SK-N-SH treated with all-trans-retinoic acid at 6 μM for 48 hours (cell line): ENCODE measurements around the gene MAPK9.
A peak's percentile ranks its signal among the peaks of the same experiment; 100 is the strongest.

ENCODE experiments used
- ATAC-seq: fragments of 200-7000 bp; cut with Tn5 transposase; 3 replicates; pipeline ENCODE4 v1.9.1; 2020; ENCODE audit warnings: mild to moderate bottlenecking, moderate library complexity
- ARNTL ChIP-seq: fragments of 450-650 bp; formaldehyde crosslinking; IDR thresholded peaks from 2 replicates; pipeline ENCODE4 v1.5.0; 2020; ENCODE audit warnings: low read depth, mild to moderate bottlenecking, moderate library complexity, borderline replicate concordance
- BACH2 ChIP-seq: fragments of 250-450 bp; sonication (Bioruptor Pico); IDR thresholded peaks from 2 replicates; pipeline ENCODE4 v1.9.0; 2021; ENCODE audit warnings: mild to moderate bottlenecking, borderline replicate concordance
- ESRRG ChIP-seq: fragments of 250-450 bp; sonication (Bioruptor Pico); IDR thresholded peaks from 2 replicates; pipeline ENCODE4 v1.6.1; 2021; ENCODE audit warnings: mild to moderate bottlenecking
- GLIS3 ChIP-seq: fragments of 250-450 bp; sonication (Bioruptor Pico); IDR thresholded peaks from 2 replicates; pipeline ENCODE4 v1.5.0; 2020; ENCODE audit warnings: mild to moderate bottlenecking, moderate library complexity
- ISL1 ChIP-seq: fragments of 250-450 bp; sonication (Bioruptor Pico); IDR thresholded peaks from 2 replicates; pipeline ENCODE4 v2.1.2; 2022; ENCODE audit warnings: mild to moderate bottlenecking, moderate library complexity
- OSR1 ChIP-seq: fragments of 250-450 bp; sonication (Bioruptor Pico); IDR thresholded peaks from 2 replicates; pipeline ENCODE4 v1.8.0; 2022; ENCODE audit warnings: moderate library complexity, mild to moderate bottlenecking, inconsistent platforms
- PPARA ChIP-seq: fragments of 250-450 bp; sonication (Bioruptor Pico); IDR thresholded peaks from 2 replicates; pipeline ENCODE4 v1.5.0; 2020; ENCODE audit warnings: mild to moderate bottlenecking, borderline replicate concordance
- RARB ChIP-seq: fragments of 250-450 bp; sonication (Bioruptor Pico); IDR thresholded peaks from 2 replicates; pipeline ENCODE4 v1.8.0; 2021; ENCODE audit warnings: mild to moderate bottlenecking, moderate library complexity
- SNAI2 ChIP-seq: fragments of 250-450 bp; sonication (Bioruptor Pico); IDR thresholded peaks from 2 replicates; pipeline ENCODE4 v1.5.0; 2020; ENCODE audit warnings: mild to moderate bottlenecking, moderate library complexity
- TCF4 ChIP-seq: fragments of 250-450 bp; sonication (Bioruptor Pico); IDR thresholded peaks from 2 replicates; pipeline ENCODE4 v1.8.0; 2021; ENCODE audit warnings: mild to moderate bottlenecking, moderate library complexity, borderline replicate concordance
- ZC3H10 ChIP-seq: fragments of 250-450 bp; sonication (Bioruptor Pico); IDR thresholded peaks from 2 replicates; pipeline ENCODE4 v1.5.1; 2021; ENCODE audit warnings: mild to moderate bottlenecking, moderate library complexity
- ZNF565 ChIP-seq: fragments of 450-650 bp; formaldehyde crosslinking; conservative IDR thresholded peaks from 2 replicates; pipeline ENCODE4 v1.5.0; 2020; ENCODE audit warnings: low read depth, mild to moderate bottlenecking, moderate library complexity
- ZNF8 ChIP-seq: fragments of 450-650 bp; formaldehyde crosslinking; IDR thresholded peaks from 2 replicates; pipeline ENCODE4 v1.5.0; 2020; ENCODE audit warnings: mild to moderate bottlenecking, moderate library complexity
- TF ChIP-seq, protein P1 (sequence below): fragments of 250-450 bp; sonication (Bioruptor Pico); IDR thresholded peaks from 2 replicates; pipeline ENCODE4 v1.5.1; 2020; ENCODE audit warnings: low read depth, mild to moderate bottlenecking, moderate library complexity
- TF ChIP-seq, protein P2 (sequence below): fragments of 250-450 bp; sonication (Bioruptor Pico); IDR thresholded peaks from 2 replicates; pipeline ENCODE4 v1.8.0; 2021; ENCODE audit warnings: low read depth, mild to moderate bottlenecking, moderate library complexity, borderline replicate concordance
- TF ChIP-seq, protein P3 (sequence below): fragments of 250-450 bp; sonication (Bioruptor Pico); IDR thresholded peaks from 2 replicates; pipeline ENCODE4 v1.5.1; 2021; ENCODE audit warnings: mild to moderate bottlenecking, moderate library complexity
- TF ChIP-seq, protein P4 (sequence below): fragments of 250-450 bp; sonication (Bioruptor Pico); IDR thresholded peaks from 2 replicates; pipeline ENCODE4 v1.8.0; 2020; ENCODE audit warnings: mild to moderate bottlenecking, moderate library complexity, borderline replicate concordance
- TF ChIP-seq, protein P5 (sequence below): fragments of 250-450 bp; sonication (Bioruptor Pico); IDR thresholded peaks from 2 replicates; pipeline ENCODE4 v1.5.0; 2020; ENCODE audit warnings: mild to moderate bottlenecking, moderate library complexity

MAPK9 gene

DNA sequence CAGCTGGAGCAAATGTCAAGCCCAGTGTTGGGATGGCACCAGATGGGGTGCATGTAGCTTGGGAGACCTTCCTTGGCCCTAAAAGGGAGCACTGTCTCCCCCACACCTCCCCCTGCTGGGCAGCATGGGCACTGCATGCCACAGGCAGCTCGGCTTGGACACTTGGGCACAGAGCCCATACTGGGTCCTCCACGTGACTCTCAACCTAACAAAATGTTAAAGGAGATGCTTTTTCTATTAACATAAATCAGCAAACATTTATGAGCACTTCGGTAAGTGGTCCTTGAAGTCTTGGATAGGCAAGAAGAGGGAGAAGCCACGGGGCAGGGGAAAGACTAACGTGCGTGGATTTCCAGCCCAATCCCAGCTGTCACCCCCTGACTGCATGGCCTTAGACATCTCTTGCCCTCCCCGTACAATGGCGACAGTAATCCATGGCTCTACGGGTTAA, 23.9 kb upstream of the MAPK9 start:
- TF ChIP-seq OSR1 (CRISPR knock-in tag) (no peak), GLIS3 (CRISPR knock-in tag) (no peak), SNAI2 (no peak), RARB (CRISPR knock-in tag) (no peak), BACH2 (CRISPR knock-in tag) (no peak), ZC3H10 (CRISPR knock-in tag) (no peak), ESRRG (CRISPR knock-in tag) (no peak), TCF4 (CRISPR knock-in tag) (no peak), ARNTL (CRISPR knock-in tag) (no peak), ISL1 (CRISPR knock-in tag) (no peak), ZNF565 (no peak), ZNF8 (CRISPR knock-in tag) (no peak)
- TF ChIP-seq, protein P1, sequence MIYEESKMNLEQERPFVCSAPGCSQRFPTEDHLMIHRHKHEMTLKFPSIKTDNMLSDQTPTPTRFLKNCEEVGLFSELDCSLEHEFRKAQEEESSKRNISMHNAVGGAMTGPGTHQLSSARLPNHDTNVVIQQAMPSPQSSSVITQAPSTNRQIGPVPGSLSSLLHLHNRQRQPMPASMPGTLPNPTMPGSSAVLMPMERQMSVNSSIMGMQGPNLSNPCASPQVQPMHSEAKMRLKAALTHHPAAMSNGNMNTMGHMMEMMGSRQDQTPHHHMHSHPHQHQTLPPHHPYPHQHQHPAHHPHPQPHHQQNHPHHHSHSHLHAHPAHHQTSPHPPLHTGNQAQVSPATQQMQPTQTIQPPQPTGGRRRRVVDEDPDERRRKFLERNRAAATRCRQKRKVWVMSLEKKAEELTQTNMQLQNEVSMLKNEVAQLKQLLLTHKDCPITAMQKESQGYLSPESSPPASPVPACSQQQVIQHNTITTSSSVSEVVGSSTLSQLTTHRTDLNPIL (CRISPR knock-in tag) = no peak
- TF ChIP-seq, protein P2, sequence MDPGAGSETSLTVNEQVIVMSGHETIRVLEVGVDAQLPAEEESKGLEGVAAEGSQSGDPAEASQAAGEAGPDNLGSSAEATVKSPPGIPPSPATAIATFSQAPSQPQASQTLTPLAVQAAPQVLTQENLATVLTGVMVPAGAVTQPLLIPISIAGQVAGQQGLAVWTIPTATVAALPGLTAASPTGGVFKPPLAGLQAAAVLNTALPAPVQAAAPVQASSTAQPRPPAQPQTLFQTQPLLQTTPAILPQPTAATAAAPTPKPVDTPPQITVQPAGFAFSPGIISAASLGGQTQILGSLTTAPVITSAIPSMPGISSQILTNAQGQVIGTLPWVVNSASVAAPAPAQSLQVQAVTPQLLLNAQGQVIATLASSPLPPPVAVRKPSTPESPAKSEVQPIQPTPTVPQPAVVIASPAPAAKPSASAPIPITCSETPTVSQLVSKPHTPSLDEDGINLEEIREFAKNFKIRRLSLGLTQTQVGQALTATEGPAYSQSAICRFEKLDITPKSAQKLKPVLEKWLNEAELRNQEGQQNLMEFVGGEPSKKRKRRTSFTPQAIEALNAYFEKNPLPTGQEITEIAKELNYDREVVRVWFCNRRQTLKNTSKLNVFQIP (CRISPR knock-in tag) = no peak
- TF ChIP-seq, protein P3, sequence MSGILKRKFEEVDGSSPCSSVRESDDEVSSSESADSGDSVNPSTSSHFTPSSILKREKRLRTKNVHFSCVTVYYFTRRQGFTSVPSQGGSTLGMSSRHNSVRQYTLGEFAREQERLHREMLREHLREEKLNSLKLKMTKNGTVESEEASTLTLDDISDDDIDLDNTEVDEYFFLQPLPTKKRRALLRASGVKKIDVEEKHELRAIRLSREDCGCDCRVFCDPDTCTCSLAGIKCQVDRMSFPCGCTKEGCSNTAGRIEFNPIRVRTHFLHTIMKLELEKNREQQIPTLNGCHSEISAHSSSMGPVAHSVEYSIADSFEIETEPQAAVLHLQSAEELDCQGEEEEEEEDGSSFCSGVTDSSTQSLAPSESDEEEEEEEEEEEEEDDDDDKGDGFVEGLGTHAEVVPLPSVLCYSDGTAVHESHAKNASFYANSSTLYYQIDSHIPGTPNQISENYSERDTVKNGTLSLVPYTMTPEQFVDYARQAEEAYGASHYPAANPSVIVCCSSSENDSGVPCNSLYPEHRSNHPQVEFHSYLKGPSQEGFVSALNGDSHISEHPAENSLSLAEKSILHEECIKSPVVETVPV (CRISPR knock-in tag) = no peak
- TF ChIP-seq, protein P4, sequence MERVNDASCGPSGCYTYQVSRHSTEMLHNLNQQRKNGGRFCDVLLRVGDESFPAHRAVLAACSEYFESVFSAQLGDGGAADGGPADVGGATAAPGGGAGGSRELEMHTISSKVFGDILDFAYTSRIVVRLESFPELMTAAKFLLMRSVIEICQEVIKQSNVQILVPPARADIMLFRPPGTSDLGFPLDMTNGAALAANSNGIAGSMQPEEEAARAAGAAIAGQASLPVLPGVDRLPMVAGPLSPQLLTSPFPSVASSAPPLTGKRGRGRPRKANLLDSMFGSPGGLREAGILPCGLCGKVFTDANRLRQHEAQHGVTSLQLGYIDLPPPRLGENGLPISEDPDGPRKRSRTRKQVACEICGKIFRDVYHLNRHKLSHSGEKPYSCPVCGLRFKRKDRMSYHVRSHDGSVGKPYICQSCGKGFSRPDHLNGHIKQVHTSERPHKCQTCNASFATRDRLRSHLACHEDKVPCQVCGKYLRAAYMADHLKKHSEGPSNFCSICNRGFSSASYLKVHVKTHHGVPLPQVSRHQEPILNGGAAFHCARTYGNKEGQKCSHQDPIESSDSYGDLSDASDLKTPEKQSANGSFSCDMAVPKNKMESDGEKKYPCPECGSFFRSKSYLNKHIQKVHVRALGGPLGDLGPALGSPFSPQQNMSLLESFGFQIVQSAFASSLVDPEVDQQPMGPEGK (CRISPR knock-in tag) = no peak
- TF ChIP-seq, protein P5, sequence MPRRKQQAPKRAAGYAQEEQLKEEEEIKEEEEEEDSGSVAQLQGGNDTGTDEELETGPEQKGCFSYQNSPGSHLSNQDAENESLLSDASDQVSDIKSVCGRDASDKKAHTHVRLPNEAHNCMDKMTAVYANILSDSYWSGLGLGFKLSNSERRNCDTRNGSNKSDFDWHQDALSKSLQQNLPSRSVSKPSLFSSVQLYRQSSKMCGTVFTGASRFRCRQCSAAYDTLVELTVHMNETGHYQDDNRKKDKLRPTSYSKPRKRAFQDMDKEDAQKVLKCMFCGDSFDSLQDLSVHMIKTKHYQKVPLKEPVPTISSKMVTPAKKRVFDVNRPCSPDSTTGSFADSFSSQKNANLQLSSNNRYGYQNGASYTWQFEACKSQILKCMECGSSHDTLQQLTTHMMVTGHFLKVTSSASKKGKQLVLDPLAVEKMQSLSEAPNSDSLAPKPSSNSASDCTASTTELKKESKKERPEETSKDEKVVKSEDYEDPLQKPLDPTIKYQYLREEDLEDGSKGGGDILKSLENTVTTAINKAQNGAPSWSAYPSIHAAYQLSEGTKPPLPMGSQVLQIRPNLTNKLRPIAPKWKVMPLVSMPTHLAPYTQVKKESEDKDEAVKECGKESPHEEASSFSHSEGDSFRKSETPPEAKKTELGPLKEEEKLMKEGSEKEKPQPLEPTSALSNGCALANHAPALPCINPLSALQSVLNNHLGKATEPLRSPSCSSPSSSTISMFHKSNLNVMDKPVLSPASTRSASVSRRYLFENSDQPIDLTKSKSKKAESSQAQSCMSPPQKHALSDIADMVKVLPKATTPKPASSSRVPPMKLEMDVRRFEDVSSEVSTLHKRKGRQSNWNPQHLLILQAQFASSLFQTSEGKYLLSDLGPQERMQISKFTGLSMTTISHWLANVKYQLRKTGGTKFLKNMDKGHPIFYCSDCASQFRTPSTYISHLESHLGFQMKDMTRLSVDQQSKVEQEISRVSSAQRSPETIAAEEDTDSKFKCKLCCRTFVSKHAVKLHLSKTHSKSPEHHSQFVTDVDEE (CRISPR knock-in tag) = no peak
- peak; percentile 56 for ATAC-seq

DNA sequence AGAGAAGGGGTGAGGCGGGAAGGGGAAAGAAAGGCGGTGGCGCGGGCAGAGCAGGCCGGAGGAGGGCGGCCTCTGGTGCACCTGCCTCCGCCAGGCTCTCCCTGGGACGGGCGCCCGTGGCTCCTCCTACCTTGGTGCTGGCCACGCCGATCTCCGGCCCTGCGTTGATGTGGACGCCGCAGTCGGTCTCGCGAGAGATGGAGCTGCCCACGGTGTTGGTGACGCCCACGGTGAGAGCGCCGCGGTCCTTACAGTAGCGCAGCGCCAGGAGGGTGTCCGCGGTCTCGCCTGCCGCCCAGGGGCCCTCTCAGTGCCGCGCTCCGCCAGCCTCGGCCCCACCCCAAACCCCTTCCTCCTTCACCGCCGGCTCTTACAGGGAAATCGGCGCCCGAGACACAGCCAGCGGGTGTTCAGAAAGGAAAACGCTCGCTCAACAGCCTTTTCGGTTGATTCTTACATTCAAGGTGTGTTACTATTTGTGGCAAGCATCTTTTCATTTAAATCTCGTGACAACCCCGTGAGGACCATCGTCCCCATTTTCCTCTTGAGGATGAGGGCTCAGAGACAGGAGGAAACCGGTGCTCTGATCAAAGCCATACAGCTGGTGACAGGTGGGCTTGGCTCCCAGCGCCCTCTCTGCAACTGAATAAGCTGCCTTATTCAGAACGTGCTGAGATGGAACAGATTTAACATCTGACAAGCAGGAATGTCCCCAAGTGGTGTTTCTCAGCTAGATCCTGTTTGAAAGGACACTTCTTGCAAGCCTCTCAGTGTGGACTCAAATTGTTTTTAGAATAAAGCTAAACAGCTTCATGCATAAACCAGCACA, 22.0 kb upstream of the MAPK9 start:
- TF ChIP-seq, protein P5 (CRISPR knock-in tag) = no peak
- TF ChIP-seq ISL1 (CRISPR knock-in tag) = no peak
- TF ChIP-seq ZNF565 = no peak
- no peak for TF ChIP-seq ZNF8 (CRISPR knock-in tag)
- TF ChIP-seq, protein P3 (CRISPR knock-in tag) = no peak
- TF ChIP-seq RARB (CRISPR knock-in tag) = no peak
- TF ChIP-seq, protein P2 (CRISPR knock-in tag) = no peak
- no peak for TF ChIP-seq PPARA (CRISPR knock-in tag)
- no peak for TF ChIP-seq ESRRG (CRISPR knock-in tag)
- TF ChIP-seq, protein P4 (CRISPR knock-in tag) = no peak
- ATAC-seq = peak; percentile 99
